Panc1 (cell line): ENCODE data around the gene PTP4A2.

Experiments used
- CTCF ChIP-seq: fragments of 450-650 bp; IDR thresholded peaks from 2 replicates; pipeline ENCODE4 v1.5.1; 2017; ENCODE audit warnings: mild to moderate bottlenecking
- REST ChIP-seq, 2 experiments: IDR thresholded peaks; 2 replicates each; pipeline ENCODE4 v1.6.1; 2011 to 2012; ENCODE audit warnings: low read depth in 2 of 2, control low read depth in 1 of 2, low read length in 1 of 2, mild to moderate bottlenecking in 1 of 2, moderate library complexity in 1 of 2; ENCODE audit not compliant: insufficient read depth in 1 of 2

GRCh38 chr1:31970873-31971272 lies 32.7 kb upstream of the PTP4A2 start:
- no peak for TF ChIP-seq CTCF
- no peak for TF ChIP-seq REST (IDR thresholded peaks at IDR 0.05; ENCODE audit: insufficient read depth in 1 of 2, low read depth in 2 of 2, low read length in 1 of 2)
